Fibroblast of pulmonary artery (primary cell): ENCODE data around the gene TAS1R3.

Source experiments
- DNase-seq: peaks from one replicate; pipeline ENCODE4 v3.0.0-alpha.2; 2010; ENCODE audit warnings: low read depth
- H3K4me3 ChIP-seq: replicated peaks from 2 replicates; pipeline ENCODE4 v1.5.1; 2011; ENCODE audit warnings: low read depth, mild to moderate bottlenecking, control low read depth, low read length, moderate library complexity
- TF ChIP-seq, protein P1 (sequence below): IDR thresholded peaks from 2 replicates; pipeline ENCODE4 v1.5.1; 2011; ENCODE audit warnings: mild to moderate bottlenecking, control low read depth, low read length, inconsistent platforms; ENCODE audit errors: missing control alignments

The TAS1R3 gene

DNA sequence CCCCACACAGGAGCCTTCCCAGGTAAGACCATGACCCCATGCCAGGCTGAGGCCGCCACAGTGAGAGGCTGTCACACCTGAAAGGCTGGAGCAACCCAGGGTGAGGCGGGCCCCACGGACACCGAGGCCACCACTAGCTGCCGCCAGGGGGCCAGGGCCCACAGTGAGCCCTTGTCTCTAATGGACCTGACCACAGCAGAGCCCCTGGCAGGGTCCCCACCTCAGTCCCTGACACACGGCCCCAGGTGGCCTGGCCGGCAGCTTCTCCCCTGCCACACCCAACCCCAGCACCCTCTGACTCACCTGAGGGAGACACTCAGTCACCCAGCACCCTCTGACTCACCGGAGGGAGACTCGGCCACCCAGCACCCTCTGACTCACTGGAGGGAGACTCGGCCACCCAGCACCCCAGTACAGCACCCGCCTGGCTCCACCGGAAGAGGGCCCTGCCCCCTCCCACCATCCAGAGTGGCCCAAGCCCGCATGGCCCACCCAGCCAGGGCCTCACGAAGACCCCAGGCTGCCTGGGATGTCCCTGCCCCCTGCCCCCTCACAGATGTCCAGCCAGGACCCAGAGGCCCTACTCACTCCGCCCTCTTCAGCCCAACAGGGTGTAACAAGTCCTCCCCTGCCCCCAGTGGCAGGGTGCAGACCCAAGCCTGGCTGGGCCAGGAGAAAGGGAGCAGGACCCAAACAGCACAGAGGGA is 13.7 kb downstream of the TAS1R3 start:
- no peak overlapping the region for H3K4me3 ChIP-seq
- TF ChIP-seq, protein P1, sequence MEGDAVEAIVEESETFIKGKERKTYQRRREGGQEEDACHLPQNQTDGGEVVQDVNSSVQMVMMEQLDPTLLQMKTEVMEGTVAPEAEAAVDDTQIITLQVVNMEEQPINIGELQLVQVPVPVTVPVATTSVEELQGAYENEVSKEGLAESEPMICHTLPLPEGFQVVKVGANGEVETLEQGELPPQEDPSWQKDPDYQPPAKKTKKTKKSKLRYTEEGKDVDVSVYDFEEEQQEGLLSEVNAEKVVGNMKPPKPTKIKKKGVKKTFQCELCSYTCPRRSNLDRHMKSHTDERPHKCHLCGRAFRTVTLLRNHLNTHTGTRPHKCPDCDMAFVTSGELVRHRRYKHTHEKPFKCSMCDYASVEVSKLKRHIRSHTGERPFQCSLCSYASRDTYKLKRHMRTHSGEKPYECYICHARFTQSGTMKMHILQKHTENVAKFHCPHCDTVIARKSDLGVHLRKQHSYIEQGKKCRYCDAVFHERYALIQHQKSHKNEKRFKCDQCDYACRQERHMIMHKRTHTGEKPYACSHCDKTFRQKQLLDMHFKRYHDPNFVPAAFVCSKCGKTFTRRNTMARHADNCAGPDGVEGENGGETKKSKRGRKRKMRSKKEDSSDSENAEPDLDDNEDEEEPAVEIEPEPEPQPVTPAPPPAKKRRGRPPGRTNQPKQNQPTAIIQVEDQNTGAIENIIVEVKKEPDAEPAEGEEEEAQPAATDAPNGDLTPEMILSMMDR, result peak; percentile 40
- DNase-seq, result peak; percentile 48

DNA sequence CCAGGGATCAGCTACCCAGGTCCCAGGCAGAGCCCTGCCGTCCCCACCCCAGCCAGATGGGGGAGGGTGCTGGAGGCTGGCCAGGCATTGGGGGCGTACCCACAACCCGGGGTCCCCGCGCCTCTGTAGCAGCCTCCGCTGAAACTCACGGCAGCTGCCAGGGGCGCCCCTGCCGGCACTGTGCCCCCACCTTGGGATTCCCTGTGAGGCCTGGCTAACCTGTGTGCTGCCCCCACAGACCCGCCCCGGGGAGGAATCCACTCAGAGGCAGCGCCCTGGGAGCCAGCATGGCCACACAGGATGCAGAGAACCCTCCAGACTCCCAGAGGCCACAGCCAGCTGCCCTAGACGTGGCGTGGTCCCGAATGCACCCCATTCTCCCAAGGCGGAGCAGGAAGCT is 14.3 kb downstream of the TAS1R3 start:
- no peak for DNase-seq
- TF ChIP-seq, protein P1, result no peak
- no peak overlapping the region for H3K4me3 ChIP-seq

DNA sequence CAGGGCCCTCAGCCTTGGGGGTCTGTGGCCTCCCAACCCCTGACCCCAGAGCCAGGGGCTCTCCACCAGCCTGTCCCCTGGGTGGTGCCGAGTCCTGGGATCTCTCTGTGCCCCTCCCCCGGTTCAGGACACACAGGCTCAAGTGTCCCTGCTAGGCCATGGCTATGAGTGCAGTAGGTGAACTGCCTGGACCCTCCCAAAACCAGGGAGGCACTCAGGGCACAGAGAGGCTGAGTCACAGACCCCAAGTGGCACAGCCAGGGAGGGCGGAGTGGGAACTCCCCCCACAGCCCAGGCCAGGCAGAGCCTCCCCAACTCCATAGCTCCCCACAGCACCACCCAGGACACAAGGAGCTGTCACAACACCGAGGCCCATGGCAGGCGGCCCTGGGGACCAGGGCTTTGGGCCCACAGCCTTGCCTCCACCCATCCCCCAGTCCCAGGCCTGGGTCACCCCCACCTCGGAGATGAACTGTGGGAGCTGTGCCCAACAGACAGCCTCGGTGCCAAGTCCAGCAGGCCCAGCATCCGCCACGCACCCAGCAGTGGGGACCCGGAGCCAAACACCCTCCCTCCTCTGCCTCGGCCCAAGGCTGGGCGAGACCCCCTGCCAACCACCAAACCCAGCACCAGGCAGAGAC is 14.9 kb downstream of the TAS1R3 start:
- no peak overlapping the region for H3K4me3 ChIP-seq
- no peak for DNase-seq
- TF ChIP-seq, protein P1, result no peak

DNA sequence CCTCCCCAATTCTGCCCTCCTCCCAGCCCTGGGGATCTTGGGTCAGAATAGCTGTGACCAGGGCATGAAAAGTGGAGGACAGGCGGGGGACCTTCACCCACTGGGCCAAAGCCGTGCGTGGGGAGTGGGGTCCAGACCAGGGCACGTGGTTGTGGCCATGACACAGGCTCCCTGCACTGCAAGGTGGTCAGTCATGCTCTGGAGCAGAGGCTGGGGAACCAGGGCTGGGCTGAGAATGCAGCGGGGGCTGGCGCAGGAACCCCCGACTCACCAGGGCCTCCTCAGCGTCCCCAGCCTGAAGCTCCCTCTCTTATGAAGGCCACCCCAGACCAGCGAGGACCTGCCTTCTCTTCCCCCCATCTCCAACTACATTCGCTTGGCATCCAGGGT is 15.4 kb downstream of the TAS1R3 start:
- no peak overlapping the region for H3K4me3 ChIP-seq
- DNase-seq, result no peak
- TF ChIP-seq, protein P1, result no peak

DNA sequence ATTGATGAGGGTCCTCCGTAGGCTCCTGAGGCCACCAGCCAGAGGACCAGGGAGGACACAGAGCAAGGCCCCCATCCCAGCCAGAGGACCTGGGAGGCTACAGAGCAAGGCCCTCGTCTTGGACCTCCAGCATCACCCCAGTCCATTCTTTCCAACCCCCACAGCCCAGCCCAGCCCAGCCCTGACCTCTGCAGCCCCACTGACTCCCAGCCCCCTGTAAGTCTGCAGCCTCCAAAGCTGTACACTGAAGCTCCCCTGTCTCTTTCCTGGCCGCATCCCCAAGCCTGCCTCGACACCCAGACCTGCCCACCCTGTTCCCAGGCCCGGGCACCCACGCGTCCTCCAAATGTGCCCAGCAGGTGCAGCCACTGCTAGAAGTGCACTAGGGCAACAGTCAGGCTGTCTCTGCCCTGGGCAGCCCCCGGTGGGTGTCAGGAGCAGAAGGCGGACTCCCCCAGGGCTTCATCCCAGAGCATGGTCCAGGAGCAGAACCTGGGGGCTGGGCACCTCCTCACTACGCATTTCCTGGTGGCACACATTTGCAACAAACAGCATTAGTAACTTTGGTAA is 16.0 kb downstream of the TAS1R3 start:
- TF ChIP-seq, protein P1, result no peak
- DNase-seq, result no peak
- peak overlapping the region; percentile 66 for H3K4me3 ChIP-seq

DNA sequence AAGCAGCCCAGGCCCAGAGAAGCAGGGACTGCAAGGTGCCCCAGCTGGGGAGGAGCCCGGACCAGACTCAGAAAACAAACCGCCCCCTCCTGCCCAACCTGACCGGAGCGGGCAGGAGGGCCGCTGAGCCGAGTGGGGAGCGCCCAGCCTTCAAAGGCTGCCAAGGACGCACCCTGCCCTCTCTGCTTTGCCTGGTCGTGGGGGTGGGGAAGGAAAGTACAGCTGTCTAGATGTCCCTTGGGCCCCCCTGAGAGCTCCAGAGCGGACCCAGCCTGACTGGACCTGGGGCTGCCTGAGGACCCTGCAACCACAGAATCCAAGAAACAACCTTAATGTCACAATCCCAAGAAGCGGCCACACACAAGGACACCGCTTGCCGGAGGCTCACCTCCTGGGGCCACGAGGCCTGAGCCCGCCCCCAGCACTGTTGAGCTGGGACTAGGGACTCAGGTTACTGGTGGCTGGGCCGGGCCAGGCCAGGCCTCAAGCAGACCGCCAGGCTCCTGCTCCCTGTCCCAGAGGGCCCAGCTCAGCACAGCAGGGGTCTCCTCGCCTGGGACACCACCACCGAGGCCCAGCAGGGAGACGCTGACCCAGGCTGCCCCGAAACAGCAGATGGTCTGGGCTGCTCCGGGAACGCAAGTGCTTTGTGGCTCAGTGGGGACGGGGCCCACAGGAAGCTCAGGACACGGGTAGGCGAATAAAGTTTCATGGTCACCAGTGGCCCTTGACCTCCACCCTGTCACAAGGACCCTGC is 16.8 kb downstream of the TAS1R3 start:
- peak overlapping the region; percentile 66 for H3K4me3 ChIP-seq
- TF ChIP-seq, protein P1, result no peak

More for the DNA sequence above, 16.8 kb downstream of the TAS1R3 start:
- DNase-seq, result no peak
